Smooth muscle cell of the umbilical artery (primary cell): Measurements from ENCODE around the gene OBI1. TPM values are rescaled to one million over a fixed set of nuclear protein-coding genes. Genes with fewer than 3 reads are reported as not detected.

Experiments
- total RNA-seq: library from RNA; depleted of rRNA; stranded (reverse); fragments of >200 nt; gene quantifications from 2 replicates; pipeline ENCODE4 v1.2.3, GENCODE V29; 2014

The OBI1 gene, protein sequence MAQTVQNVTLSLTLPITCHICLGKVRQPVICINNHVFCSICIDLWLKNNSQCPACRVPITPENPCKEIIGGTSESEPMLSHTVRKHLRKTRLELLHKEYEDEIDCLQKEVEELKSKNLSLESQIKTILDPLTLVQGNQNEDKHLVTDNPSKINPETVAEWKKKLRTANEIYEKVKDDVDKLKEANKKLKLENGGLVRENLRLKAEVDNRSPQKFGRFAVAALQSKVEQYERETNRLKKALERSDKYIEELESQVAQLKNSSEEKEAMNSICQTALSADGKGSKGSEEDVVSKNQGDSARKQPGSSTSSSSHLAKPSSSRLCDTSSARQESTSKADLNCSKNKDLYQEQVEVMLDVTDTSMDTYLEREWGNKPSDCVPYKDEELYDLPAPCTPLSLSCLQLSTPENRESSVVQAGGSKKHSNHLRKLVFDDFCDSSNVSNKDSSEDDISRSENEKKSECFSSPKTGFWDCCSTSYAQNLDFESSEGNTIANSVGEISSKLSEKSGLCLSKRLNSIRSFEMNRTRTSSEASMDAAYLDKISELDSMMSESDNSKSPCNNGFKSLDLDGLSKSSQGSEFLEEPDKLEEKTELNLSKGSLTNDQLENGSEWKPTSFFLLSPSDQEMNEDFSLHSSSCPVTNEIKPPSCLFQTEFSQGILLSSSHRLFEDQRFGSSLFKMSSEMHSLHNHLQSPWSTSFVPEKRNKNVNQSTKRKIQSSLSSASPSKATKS
- total RNA-seq = 11.6 and 16.2 TPM in 2 replicates

GRCh38 chr13:78658630-78659449 is at the start of gene OBI1:
Gene OBI1, minus strand, starts transcription at chr13:78659155. Its CDS starts 35 bp downstream, at chr13:78659120.

GRCh38 chr13:78603240-78603957 is 55.6 kb downstream of the OBI1 start, which contains the start of gene POU4F1:
Gene POU4F1, minus strand, starts transcription at chr13:78603552. Its CDS starts 226 bp downstream, at chr13:78603326.

Other genes with a start within 250 kb of the OBI1 start
- gene POU4F1, start 55.6 kb downstream of the OBI1 start, total RNA-seq = not detected in 2 replicates